GM18873 (cell line): ENCODE data around the gene KHDC1.
"Not testable (repeated sequence)": the region's sequence is repeated elsewhere in the genome, so short reads cannot be mapped to it uniquely, and the experiment has no call there.

ENCODE experiments used
- ATAC-seq: cut with Tn5 transposase; IDR thresholded peaks from one replicate; pipeline ENCODE4 v1.9.1; 2021; ENCODE audit warnings: mild to moderate bottlenecking, moderate library complexity, moderate number of reproducible peaks; ENCODE audit not compliant: unreplicated experiment, low FRiP score

KHDC1 gene, protein sequence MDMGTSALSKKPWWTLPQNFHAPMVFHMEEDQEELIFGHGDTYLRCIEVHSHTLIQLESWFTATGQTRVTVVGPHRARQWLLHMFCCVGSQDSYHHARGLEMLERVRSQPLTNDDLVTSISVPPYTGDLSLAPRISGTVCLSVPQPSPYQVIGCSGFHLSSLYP

GRCh38 chr6:73262671-73263569 lies at the start of gene KHDC1:
KHDC1 (minus strand) TSS chr6:73263196; CDS start chr6:73242517, 20,679 bp downstream.
- peak; percentile 87 for ATAC-seq

DNA sequence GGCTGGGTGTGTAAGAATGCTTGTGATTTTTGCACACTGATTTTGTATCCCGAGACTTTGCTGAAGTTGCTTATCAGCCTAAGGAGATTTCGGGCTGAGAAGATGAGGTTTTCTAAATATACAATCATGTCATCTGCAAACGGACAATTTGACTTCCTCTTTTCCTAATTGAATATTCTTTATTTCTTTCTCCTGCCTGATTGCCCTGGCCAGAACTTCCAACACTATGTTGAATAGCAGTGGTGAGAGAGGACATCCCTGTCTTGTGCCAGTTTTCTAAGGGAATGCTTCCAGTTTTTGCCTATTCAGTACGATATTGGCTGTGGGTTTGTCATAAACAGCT lies 47.5 kb upstream of the KHDC1 start:
- ATAC-seq, result not testable (repeated sequence)

DNA sequence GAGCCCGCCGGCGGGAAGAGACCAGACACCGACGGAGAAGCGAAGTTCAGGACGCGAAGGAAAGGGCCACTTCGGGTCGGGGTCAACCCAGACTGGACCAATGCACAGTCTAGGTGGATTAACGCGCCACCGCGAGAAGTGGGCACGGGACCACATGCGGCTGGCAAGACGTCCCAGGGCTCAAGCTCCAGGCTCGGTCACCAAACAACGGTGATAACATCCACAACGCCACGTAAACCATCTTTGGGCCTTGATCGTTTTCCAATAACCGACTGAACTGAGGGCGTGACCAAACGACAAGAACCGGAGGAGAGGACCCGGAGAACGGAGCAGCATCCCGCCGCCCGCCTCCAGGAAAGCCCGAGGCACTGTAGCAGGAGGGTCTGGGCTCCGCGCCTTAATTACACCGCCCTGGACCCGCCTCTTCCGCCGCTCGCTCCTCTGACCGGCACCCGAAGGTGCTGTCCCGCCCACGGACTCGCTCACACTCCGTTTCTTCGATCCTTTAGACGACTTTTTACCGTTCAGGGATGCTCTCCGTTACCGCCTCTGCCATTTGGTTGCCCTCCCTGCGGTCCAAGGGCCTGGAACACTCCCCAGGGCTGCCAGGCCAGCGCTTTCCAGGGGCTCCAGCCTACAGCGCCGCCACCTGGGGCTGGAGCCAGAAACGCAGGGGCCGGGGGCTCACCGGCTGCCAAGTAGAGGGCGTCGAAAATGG lies 46.9 kb upstream of the KHDC1 start:
- peak; percentile 98 for ATAC-seq

DNA sequence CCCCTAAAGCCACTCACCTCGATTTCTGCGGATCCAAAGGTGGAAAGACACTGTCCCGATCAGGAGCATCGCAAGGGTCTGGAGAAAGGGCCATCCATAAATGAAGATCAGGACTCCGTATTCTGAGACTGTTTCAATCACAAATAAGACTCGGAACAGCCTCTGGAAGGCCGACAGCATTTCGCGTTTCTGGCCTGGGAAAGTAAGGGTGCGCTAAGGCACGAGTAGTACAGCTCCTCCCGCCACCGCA lies 46.5 kb upstream of the KHDC1 start:
- ATAC-seq, result no peak

- no peak for ATAC-seq
These were observed 45.9 kb upstream of the KHDC1 start for GRCh38 chr6:73308712-73309534.

- not testable (repeated sequence) for ATAC-seq
These were observed 40.8 kb upstream of the KHDC1 start for GRCh38 chr6:73303773-73304172.

DNA sequence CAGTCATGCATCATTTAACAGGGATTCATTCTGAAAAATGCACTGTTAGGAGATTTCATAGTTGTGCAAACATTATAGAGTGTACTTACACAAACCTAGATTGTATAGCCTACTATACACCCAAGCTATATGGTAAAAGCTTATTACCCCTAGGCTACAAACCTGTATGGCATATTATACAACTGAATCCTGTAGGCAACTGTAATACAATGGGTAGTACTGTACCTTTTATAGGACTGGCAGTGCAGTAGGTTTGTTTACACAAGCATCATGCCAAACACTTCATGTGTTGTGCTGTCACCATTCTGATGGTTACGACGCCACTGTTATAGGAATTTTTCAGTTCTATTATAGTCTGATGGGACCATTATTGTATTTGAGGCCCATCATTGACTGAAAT lies 39.3 kb upstream of the KHDC1 start:
- no peak for ATAC-seq

DNA sequence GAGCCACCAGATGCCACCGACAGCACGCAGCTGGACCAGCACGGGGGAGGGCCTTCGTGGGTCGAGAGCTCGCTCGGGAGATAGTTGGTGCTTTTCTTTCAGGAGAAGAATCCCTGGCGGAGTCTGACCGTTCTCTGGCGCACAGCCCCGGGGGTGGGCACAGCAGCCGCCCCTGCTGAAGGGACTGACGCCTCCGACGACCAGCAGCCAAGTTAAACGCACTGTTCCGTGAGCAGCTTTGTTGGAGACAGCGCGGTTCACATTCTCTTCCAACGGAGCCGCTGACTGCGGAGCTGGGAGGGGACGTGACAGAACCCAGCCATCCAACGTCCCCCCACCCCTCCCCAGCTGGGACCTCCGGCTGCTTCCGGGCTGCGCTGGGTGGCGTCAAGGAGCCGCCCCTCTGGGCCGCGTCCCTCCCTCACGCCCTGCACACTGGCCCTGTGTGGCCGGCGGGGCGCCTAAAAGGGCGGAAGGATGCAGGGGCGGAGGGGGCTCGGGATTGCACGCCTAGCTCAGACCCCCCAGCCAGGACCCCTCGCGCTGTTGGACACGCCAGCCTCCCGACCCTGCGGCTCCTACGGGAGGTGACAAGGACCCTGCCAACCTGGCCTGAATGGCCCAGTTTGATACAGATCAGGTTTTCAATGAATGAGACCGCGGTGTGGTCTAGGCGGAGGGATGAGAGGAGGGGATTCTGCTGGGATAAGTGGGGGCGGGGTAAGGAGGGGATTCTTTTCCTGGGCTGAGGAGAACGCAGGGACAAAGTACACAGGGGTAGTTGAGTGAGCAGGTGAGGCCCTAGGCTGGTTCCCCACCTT lies 36.4 kb upstream of the KHDC1 start:
- ATAC-seq, result no peak

- ATAC-seq, result no peak
These were observed 30.3 kb upstream of the KHDC1 start for GRCh38 chr6:73293331-73293730.

DNA sequence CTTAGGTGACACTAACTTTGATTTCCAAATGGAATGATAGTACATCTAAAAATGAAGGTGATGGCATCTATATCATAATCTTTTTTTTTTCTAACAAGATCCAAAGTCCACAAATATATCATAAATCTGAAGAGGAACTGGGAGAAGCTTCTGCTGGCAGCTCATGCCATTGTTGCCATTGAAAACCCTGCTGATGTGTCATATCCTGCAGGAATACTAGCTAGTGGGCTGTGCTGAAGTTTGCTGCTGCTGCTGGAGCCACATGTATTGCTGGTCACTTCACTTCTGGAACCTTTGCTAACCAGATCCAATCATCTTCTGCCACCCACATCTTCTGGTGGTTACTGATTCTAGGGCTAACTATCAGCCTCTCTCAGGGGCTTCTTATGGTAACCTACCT lies 27.4 kb upstream of the KHDC1 start:
- no peak for ATAC-seq

- ATAC-seq, result no peak
These were observed 23.8 kb upstream of the KHDC1 start for GRCh38 chr6:73286752-73287151.

GRCh38 chr6:73285674-73286283 lies 22.8 kb upstream of the KHDC1 start:
- ATAC-seq, result no peak

DNA sequence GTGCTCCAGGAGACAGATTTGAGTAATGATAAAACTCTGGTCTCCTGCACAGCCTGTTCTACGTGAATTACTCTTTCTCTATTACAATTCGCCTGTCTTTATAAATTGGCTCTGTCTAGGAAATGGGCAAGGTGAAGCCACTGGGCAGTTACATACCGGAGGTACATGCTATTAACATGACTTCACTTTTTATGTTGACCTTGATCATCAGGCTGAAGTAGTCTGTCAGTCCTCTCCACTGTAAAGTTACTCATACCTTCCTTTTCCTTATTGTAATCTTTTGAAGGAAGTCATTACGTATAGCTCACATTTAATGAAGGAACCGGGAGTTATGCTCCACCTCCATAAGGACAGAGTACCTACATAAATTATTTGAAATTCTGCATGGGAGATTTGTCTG lies 19.9 kb upstream of the KHDC1 start:
- ATAC-seq, result no peak

- ATAC-seq, result not testable (repeated sequence)
These were observed 18.7 kb upstream of the KHDC1 start for GRCh38 chr6:73281684-73282083.

GRCh38 chr6:73269296-73269695 lies 6.3 kb upstream of the KHDC1 start:
- not testable (repeated sequence) for ATAC-seq

- ATAC-seq, result not testable (repeated sequence)
These were observed 5.9 kb upstream of the KHDC1 start for GRCh38 chr6:73268896-73269295.

GRCh38 chr6:73264446-73264845 lies 1.4 kb upstream of the KHDC1 start:
- no peak for ATAC-seq

DNA sequence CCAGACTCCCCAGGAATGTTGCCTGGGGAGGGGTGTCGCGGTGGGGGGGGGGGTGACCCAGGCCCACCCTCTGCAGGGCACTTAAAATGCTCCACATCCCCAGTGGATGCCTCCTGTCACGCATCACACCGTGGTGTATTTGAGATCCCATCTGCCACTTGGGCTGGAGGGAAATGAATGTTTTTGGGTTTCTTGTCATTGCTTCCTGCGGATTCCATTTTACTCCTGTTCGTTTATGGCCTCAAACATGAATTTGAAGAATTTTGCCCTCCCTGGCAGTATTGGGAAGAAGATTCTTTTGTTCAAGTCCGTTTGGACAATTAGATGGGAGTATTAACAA lies 544 bp upstream of the KHDC1 start:
- ATAC-seq, result peak; percentile 1

GRCh38 chr6:73258721-73259120 lies 4.3 kb downstream of the KHDC1 start:
- no peak for ATAC-seq

DNA sequence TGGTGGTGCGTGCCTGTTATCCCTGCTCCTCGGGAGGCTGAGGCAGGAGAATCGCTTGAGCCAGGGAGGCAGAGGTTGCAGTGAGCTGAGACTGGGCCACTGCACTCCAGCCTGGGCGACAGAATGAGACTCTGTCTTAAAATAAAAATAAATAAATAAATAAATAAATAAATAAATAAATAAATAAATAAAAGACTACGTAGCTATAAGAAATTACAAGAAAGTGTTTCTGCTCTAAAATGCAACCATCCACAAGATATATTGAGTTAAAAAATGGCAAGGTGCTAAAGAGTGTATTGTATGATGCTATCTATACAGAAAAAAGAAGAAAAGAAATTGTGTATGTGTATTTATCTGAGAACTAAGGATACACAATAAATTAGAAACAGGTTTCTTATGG lies 8.7 kb downstream of the KHDC1 start:
- ATAC-seq, result not testable (repeated sequence)
